ENCODE data around the gene IL17D.

The IL17D gene

DNA sequence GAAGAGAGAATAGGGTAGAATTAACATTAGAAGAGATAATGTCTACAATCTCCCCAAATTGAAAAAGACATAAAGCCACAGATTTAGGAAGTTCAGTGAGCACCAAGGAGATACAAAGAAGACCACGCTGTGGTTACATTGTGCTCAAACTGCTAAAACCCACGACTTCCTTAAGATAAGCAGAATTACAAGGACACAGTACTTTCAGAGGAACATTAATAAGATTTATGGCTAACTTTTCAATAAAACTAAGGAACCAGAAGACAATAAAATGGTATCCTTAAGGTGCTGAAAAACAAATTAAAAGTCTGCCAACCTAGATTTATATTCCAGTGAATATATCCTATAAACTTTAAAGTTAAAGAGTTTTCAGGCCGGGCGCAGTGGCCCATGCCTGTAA lies 7.4 kb upstream of the IL17D start:
- no peak for DNase-seq

DNA sequence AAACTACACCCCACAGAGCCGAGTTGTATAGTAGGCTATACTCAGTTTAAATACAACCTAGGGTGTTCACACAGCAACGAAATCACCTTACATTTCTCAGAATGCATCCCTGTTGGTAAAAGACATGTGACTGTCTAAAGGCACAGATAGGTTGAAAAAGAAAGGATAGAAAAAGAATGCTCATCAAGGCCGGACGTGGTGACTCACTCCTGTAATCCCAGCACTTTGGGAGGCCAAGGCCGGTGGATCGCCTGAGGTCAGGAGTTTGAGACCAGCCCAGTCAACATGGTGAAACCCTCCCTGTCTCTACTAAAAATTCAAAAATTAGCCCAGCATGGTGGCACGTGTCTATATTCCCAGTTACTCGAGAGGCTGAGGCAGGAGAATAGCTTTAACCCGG lies 3.8 kb upstream of the IL17D start:
- no peak for DNase-seq

DNA sequence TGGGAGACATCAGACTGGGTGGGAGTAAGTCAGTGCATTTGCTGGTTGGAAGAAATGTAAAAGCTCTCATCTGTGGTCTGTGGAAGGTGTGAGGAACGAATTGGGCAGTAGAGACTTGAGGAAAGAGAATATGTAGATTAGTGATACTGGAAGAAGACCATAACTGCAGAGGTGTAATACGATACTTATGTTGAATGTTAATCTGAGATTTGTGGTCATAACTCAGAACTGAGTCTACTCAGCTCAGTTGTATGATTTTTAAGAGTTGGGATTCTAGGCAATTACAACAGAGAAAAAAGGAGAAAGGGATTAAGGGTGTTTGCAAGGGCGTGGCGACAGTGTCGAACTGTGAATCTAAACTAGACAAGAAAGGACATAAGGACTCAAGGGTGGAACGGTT lies 3.2 kb upstream of the IL17D start:
- no peak for DNase-seq

DNA sequence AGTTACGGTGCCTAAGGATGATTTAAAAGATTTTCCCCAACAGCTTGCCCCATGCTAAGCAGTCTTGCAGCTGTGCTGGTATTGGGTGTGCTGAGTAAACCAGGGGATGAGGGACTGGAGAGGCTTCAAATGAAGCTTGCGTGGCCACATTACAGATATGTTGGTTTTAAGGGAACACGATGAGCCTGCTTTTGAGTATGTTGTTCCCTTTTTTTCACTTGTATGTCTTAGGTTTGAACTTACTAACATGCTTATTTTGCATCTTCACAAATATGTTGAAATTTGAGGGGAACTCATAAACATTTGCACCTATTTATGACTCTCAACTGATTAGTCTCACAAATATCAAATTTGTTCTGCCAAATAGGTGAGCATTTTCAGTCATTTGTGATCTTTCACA lies 2.0 kb upstream of the IL17D start:
- DNase-seq = no peak

DNA sequence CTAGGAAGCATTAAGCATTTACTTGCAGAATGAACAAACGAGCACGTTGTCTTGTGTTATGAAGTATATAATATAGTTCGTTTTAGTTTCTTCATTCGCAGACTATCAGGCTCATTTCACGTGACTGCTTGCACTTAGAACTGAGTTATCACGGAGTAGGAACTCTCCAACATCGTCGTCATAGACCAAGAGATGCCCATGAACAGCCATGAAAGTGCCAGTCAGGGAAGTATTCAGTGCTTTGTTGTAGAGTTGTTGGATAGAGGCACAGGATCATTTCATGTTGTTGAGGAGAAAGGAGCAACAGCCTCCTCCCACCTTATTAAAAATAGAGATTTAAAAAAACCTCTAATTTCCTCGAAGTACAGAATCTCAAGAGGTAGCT lies 977 bp upstream of the IL17D start:
- DNase-seq = no peak

DNA sequence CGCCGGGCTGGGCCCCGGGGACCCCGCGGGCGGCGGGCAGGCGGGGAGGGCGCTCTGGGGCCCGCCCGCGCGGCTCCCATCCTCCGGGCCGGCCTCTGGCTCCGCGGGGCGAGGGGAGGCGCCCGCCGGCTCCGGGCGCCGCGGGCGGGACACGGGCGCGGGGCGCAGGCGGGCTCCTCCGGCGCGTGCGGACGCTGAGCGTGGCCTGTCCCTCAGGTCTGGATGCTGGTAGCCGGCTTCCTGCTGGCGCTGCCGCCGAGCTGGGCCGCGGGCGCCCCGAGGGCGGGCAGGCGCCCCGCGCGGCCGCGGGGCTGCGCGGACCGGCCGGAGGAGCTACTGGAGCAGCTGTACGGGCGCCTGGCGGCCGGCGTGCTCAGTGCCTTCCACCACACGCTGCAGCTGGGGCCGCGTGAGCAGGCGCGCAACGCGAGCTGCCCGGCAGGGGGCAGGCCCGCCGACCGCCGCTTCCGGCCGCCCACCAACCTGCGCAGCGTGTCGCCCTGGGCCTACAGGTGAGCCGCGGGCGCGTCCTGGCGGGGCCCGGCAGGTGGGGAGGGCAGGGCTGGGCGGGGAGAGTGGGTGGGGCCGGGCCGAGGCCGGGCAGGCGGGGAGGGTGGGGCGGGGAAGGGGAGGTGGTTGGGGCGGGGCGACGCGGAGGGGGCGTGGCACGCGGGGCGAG lies 420 bp downstream of the IL17D start:
- DNase-seq = peak in 1 of 2 experiments; percentile 30

DNA sequence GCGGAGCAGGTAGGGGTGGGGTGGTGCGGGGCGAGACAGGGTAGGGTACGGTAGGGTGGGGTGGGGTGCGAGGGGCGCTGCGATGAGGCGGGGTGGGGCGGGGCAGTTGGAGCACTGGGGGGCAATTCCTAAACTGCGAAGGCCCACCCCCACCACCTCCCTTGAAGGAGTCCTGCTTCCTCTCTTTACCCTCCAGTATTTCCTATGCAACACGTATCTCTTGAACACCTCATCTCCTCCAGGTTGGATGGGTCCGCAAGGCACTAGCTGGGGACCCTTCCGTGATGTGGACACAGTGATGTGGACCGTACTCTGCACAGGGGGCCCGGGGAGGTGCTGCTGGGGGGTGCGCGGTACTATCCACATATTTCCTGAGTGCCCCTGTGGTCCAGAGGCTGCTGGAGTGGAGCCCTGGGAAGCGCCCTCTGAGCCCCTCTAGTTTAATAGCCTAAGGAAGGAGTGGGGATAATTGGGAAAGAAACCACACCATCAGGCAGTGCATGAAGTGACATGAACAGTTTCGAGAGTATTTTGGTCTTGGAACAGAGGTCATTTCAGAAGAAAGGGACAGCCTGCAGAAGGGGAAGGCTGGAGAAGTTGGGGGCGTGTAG lies 1.1 kb downstream of the IL17D start:
- no peak for DNase-seq

DNA sequence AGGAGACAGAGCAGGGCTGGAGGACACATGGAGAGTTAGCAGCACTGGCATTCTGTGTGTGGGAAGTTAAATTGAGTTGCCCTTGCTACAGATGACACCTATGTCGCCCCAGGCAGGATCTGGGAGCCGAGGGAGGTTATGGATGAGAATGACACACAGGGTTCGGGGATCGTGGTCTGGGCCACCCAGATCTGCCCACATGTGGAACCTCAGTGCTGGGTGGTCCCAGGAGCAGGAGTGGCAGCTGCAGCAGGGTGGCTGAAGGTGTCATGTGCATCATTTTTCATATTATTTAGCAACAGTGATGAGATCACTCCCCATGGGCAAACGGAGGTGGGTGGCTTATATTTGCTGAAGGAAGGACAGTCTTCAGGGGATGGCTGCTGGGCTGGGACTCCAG lies 3.2 kb downstream of the IL17D start:
- DNase-seq = no peak

DNA sequence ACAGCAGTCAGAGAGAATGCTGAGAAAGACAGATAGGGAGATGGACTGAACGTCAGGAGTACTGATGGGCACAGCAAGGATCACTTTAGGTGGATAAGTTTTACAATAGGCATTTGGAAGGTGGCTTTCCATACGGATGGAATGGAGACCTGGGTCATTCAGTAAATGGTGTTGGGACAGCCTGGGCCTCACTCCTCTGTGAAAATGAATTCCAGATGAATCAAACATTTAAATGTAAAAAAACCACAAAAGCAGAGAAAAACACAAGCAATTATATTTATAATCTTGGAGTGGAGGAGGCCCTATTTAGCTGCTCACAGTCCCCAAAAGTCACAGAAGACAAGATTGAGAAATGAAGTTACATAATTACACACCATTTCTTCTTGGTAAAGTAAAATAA lies 4.7 kb downstream of the IL17D start:
- no peak for DNase-seq

DNA sequence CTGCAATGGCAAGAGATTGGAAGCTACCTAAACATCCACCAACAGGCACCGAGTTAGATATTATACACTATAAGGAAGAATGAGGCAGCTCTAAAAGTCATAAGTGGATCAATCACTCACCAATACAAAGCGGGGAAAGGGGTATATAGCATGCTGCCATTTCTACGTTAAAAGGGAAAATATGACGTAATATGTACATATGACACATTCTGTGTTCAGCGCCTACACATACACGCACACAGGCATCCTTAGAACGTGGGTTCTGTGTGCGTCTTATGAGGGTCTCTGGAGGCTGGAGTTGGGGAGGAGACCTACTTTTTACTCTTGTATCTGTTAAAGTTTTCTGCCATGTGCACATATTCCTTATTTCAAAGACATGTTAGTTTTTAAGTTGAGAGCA lies 5.9 kb downstream of the IL17D start:
- DNase-seq = no peak

DNA sequence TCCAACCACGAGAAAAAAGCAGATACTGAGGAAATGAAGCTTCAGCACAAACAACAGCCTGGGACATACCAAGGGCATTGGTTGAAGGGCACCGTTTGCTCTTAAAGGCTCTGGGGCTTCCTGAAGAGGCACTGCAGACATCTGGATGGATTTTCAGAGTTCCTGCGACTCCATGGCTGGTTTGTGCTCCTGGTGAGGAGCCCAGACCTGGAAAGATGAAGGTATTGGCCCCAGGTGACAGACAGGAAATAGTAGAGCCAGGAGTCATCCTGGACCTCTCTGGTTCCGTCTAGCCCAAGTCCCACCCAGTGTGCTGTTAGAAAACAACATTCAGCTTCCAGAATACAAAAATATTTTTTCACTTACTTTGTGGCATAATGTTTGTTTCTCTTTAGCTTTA lies 6.3 kb downstream of the IL17D start:
- no peak for DNase-seq

DNA sequence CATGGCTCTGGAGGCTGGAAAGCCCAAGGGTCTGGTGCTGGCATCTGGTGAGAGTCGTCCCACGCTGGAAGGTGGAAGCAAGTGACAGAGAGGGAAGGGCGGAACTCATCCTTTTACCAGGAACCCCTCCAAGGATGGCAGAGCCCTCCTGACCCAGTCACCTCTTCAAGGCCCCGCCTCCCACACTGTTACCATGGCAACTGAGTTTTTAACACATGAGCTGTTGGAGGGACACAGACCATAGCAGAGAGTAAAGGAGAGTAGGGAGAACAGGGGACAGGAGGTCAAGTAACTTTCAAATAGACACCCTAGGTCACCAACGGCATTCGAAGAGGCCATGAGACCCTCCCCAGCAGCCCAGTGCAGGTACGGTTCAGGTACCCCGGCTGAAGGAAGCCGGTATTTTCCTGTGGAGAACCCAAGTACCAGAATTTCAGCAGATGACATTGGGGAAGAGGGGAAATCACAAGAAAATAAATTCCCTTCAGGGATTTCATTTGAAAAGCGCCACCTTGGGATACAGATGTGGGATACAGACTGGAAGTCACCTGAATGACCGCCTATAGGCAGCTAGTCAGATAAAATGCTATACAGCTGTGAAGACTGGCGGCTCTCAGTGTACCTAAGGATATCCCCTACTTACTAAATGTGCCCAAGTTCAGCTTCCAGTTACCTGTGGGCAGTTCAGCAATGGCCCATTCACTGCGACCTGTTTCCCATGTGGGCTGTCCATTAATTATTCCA lies 8.0 kb downstream of the IL17D start:
- no peak for DNase-seq

DNA sequence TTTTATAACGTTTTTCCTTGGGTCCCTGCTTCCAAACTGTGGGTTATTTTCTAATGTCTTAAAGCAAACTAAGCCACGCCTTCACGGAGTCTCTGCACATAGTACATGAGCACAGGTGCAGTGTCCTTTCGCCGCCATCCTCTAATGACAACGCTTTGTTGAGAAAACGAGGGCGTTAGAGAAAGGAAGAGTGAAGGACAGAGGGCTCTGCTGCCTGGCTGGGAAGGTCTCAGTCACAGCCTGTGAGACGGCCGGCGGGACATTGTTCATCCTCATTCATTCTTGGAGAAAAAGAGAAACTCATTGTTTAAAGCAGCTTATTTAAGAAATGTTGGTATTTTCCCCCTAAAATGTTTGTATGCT lies 9.5 kb downstream of the IL17D start:
- DNase-seq = no peak

DNA sequence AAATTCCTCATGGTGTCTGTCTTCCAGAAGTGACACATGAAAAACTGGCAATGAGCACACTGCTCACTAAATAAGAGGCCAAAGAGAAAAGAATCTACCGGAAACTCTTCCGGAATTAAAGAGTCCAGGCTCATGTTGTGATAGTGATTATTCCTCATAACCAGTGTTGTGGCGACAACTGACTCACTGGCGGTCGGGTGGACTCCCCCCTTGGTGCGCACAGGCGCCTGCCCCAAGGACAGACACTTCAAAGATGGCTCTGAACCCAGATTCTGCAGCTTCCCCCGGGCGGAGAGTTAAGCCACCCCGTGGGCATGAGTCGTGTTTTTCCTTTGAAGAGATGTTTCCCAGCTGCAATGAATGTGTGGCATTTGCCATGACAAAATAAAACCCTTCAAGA lies 10.3 kb downstream of the IL17D start:
- DNase-seq = no peak

DNA sequence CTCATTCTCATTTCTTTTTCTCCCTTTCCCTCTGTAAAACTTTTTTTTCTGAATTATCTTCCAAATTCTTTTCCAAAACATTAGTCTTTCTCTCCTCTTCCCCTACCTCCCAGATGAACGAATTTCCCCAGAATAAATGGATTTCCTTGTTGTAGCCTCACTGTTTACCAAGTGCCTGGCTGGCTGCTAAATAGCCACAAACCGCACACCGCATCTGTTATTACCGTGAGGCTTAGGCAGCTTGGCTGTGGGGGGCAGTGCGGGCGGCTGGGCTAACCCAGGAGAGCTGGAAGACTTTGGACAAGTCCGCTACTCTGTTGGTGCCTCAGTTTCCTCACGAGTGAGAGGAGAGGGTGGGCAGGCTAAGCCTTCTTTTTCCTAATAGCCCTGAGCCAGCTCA lies 10.7 kb downstream of the IL17D start:
- DNase-seq = no peak

DNA sequence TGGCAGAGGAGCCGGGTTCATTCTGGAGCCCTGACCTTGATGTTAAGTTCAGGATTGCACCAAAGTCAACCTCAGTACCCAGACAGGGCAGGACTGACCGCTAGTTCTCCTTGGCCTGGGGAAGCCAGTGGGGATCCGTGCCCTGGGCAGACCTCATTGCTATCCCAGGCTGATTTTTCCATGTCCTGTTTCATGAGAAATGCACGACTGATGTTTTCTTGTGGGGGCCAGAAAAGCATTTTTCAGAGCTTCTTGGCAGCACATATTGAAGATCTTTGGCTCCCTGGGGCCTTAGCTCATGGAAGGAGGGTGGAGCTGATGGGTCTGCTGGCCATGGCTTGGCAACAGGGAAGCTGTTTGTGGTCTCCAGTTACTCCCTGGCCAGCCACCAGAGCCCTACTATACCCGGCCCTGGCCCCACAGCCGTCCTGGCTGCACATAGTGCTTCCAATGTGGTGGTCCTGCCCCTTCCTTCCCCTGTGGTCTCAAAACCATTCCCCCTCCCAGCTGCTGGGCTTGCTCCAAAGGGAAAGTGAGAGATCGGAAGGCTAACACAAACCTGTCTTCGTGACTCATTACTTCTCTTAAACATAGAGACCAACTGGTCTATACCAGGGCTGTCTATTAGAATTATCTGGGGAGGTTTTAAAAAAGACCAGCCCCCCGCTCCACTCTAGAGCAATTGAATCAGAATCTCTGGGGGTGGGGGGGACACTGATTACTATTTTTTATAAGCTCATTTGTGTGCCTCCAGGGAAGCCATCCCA lies 11.2 kb downstream of the IL17D start:
- no peak for DNase-seq

DNA sequence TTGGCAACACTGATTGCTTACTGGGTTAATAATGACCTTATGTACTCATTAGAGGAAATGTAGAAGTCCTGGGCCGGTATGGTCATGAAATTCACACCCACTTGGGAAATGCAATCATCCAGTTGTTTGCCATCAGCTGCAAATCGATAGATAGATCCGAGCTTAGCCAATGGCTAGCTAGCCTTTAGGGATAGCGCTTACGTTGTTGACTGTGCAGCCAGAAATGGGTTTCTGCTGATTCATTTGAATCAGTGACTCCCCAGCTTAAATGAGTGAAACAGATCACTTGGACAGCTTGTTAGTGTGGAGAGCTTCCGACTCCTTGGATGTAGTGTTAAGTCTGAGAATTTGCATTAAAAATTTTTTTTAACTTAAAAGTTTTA lies 11.8 kb downstream of the IL17D start:
- no peak for DNase-seq

DNA sequence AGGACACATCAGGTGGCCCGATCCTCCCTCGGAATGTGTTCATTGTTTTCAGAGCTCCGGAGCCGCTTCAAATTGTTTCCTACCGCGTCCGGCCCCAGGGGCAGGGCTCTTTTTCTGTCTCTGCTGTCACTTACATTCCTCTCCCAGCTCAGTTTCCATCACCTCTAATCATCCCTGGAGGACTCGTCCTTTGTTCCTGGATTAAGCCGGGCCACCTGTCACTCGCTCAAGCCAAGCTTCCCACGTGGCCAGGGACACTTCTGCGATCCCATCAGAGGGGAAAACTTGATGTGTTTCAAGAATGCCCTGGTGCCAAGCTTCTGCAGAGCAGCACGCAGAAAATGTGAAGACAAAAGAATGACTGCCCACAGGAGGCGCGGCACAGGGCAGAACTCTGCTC lies 13.5 kb downstream of the IL17D start:
- DNase-seq = no peak

DNA sequence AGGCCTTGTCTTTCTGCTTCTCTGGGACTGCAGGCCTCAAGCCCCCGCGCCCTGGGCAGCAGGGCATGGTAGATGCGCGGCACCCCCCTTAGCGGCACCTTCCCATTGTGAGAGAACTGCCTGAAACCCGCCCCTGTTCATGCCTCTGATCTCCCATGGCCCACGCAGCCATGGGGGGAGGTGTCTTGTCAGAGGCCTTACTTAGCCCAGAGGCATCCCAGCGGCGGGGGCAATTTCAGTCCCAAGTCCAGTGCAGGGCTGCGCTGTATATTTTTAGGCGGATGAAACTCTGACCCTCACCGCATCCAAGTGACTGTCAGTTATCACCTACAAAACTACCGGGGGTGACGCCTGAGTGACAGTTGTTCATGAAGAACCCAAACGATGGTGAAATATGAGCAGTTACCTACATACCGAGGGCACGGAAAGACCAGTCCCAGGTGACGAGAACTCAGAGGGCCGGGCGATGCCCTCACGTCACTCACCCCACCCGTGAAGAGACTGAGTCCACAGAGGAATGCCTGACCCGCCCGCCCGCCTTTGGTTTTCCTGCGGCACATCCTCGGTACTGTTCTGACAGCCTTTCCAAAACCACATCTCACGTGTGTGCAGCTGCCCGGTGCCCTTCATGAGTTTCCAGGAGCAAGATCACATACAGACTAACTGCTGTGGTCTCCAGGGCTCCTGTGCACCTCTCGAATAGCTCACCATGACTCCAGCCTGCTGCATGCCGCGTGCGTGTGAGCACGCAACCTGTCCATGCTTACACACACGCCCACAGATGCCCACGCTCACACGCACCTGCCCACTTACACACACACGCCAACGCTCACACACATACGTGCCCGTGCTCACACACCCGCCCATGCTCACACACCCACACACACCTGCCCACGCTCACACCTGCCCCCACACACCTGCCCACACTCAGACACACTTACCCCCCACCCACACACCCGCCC lies 14.4 kb downstream of the IL17D start:
- no peak for DNase-seq

DNA sequence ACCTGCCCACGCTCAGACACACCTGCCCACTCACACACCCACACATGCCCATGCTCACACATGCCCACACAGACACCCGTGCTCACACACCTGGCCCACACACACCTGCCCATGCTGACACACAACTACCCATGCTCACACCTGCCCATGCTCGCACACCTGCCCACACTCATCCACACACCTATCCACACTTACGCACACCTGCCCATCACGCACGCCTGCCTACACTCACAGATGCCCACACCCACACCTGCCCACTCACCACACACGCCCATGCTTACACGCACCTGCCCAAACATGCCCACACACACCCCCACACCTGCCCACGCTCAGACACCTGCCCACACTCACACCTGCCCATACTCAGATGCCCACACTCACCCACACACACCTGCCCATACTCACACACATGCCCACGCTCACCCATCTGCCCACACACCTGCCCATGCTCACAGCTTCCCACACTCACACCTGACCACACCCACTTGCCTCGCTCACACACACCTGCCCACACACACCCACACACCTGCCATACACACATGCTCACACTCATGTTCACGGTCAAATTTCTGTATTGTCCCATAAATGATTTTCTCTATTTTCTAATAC lies 15.6 kb downstream of the IL17D start:
- no peak for DNase-seq

DNA sequence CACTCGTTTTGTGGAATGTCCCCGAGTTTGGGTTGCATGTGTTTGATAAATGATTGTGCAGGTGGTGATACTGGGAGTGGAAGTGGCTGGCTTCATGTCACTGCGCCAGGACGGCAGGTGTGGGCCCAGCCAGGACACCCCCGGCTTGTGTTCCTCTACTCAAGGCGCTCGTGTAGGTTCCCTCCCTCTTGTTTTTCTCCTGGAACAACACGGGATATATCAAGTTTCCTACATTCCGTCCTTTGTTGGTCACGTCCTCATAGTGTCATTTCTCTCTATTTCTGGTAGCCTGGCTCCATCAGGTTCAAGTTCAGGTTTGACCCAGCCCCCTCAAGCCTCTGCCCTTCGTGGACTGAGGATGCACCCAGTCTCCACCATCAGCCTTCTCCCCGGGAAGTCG lies 16.3 kb downstream of the IL17D start:
- DNase-seq = no peak

DNA sequence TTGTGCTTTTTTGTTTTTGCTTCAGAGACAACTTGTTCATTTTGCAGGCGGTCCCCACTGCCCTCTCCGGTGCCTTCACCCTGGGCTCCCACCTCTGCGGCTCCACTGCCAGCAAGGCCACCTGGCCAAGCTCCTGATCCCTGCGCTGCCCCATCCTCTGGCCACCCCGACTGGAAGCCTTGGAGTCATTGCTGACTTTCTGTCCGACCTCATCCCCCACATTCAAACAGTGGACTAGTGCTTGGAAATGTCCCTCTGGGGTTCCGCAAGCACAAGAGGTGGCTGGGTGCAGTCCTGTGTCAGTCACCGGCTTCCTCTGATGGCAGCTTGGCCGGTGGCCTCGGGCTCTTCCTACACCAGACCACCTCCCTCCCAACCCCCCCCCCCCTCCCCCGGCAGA lies 17.0 kb downstream of the IL17D start:
- DNase-seq = no peak

Measured in SW 1271 (cell line).